ENCODE data around the gene FTO. TPM values are rescaled to one million over a fixed set of nuclear protein-coding genes. Genes with fewer than 3 reads are reported as not detected.

FTO gene
- polyA plus RNA-seq, 1 donor, result 55.1 TPM

DNA sequence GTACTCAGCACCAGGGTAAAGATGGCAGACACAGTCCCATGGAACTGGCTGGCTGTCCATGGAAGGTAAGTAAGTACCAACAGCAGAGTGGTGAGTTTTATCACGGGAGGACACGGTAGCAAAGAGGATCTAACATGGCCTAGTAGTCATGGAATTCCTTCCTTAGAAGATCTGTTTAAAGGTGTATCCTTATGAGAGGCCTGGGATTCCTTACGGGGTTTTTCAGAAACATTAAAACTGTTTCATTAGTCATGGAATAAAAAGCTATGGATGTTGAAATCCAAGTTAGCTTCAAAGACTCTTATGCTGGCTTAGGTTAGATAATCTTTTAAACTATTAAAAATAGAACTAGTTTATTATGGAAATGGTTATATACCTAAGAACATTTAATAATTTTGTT is 7.4 kb downstream of the FTO start:
- no peak for DNase-seq

- DNase-seq, result no peak
Observed at GRCh38 chr16:53712065-53712464, 8.1 kb downstream of the FTO start.

DNA sequence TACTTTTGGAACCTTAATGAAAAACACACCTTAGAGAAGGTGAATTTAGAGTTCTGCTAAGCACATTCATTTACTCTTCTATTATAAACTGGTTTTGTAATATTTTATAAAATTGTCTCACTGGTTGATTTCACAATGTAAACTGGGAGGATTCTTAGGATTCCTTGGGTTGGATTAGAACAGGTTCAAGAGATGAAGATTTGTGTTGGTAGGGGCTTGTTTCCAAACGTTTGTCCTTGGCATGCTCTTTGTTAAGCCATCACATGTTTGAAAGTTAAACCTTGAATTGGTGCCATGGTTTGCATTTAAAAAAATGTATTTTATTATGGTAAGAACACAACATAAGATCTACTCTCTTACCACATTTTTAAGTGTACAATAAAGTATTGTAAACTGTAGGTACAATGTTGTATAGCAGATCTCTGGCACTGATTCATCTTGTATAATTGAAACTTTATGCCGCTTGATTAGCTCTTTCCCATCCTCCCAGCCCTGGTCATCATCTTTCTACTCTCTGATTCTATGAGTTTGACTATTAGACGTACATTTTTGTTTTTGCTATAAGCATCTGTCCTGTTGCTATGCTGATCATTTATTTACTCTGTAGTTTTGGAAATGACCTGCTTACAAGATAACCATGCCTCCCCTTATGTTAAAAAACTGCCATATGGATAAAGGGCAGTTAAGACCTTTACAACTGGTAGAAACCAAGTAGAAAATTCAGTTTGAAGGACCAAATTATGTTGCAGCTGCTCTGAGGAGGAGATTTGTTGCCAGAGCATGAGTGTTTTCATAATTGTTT is 9.6 kb downstream of the FTO start:
- peak; percentile 15 for DNase-seq

- DNase-seq, result peak; percentile 80
Observed at GRCh38 chr16:53714205-53715022, 10.5 kb downstream of the FTO start.

DNA sequence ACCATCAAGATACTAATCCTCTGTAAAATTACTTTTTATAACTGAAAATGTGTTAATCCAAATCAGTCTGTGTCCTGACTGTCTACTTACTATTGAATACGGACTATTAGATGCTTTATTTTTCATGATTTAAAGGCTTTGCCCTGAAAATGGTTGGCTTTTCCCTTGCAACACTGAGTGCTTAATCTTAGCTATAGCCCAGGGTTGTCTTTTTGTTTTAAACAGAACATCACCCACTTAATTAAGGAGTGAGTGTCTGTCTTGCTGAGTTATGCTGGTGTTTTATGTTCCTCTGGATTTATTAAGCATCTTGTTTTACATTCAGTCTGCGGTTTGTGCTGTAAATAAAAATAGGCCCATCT is 11.0 kb downstream of the FTO start:
- no peak for DNase-seq

DNA sequence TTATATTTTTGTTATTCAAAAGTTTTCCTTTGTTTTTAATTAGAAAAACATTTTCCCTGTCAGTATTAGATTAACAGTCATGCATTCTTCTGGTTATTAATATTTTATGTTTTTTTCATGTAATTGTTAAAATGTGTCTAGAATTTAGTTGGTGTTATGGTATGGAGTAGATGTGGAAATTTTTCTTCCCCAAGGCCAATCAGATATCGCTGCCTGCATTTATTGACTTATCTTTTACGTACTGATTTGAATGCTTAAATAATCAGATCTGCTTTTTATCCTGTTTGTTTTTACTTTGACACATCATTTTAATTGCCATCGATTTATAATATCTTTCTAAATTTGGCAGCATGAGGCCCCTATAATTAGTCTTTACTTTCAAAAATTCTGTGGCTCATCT is 13.6 kb downstream of the FTO start:
- DNase-seq, result no peak

DNA sequence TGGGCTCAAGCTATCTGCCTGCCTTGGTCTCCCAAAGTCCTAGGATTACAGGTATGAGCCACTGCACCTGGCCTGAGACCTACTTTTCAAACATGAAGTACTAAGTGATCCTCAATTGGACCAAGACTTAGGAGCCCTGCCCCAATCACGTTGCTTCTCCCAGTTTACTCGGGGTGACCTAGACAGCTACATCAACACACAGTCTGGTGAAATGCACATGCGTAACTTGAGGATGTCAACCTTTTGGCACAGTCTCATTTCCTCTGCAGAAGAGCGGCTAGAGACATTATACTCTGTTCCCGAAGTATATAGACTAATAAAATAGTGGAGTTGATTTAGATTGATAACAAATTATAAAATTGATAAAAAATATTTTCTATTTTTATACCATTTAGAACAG is 17.1 kb downstream of the FTO start:
- no peak for DNase-seq

- DNase-seq, result no peak
Observed at GRCh38 chr16:53726625-53727024, 22.7 kb downstream of the FTO start.

DNA sequence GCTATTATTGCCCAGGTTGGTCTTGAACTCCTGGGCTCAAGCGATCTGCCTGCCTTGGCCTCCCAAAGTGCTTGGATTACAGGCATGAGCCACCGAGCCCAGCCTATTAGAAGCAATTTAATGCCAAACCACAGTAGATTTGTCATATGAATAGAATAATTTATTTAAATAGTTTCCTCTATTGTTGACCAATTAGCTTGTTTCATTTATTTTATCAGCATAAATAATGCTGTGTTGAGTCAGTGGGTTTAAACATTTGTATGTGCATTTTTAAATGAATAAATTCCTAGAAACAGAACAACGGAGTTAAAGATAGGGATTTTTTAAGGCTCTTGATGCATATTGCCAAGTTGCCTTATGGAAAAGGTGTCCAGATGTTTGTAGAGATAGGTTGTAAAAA is 26.7 kb downstream of the FTO start:
- DNase-seq, result no peak

GRCh38 chr16:53732296-53732929 is 28.5 kb downstream of the FTO start:
- no peak for DNase-seq

- DNase-seq, result no peak
Observed at GRCh38 chr16:53734908-53735307, 31.0 kb downstream of the FTO start.

DNA sequence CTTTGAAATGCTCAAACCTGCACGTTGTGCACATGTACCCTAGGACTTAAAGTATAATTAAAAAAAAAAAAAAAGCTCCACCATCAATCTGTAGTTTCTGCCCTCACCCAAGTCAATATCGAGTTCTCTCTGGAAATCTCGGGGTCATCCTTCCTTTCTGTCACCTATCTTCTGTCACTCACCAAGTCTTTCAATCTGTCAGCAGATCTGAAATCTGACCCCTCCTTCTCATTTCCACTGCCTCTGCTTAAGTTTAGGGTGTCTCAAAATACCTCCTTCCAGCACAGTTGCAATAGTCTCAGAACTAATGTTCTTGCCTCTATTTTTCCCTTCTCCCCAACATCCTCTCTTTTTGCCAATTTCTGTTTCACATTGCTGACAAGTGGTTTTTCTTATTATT is 32.3 kb downstream of the FTO start:
- no peak for DNase-seq

DNA sequence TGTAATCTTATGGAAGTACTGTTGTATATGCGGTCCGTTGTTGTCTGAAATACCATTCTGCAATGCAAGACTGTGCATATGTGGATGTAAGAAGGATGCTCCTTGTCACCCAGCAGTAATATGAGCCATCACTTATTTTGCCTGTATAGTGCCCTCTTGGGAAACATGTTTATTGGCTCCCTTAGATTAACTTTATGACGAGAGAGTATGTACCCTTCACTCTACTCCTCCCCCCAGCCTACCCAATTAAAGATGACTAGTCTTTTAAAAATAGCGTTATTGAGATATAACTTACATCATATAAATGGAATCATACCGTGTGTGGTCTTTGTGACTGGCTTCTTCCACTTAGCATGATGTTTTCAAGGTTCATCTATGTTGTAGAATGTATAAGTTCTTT is 33.6 kb downstream of the FTO start:
- no peak for DNase-seq

DNA sequence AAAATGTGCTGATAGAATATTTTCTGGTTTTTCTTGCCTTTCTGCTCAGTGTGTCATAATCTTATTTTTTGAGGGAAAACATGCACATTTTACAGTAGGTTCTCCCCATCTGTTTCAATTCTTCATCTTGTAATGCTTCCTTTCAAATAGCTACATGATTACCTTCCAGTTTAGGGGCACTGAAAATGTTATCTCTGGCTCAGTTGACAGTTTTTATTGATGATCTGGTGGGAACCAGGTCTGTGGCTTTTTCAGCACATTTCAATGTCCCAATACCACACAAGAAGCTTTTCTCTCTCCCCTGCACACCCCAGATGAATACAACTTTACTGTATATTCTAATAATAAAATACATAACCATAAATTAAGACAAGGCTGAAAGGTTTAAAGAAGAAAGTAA is 36.5 kb downstream of the FTO start:
- DNase-seq, result no peak

- DNase-seq, result no peak
Observed at GRCh38 chr16:53740933-53741531, 37.1 kb downstream of the FTO start.

GRCh38 chr16:53741546-53741945 is 37.6 kb downstream of the FTO start:
- no peak for DNase-seq

GRCh38 chr16:53743149-53743566 is 39.2 kb downstream of the FTO start:
- DNase-seq, result no peak

DNA sequence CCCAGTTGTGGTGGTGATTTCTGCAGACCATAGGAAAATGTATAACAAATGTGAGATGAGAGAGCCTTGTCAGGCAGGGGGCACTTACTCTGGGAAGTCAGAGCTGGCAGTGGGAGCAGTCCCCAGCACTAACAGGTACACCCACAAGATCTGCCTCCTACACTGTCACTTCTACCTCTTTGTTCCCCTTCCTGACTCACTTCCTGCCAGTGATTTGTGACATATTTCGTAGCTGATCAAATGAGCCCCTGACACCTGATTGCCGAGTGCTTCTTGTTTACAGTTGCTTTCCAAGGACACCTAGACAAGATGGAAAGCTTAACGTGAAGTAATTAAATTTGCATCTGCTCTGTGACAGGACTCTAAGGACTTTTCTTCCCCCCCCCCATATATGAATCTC is 40.5 kb downstream of the FTO start:
- no peak for DNase-seq

- DNase-seq, result no peak
Observed at GRCh38 chr16:53745086-53745485, 41.1 kb downstream of the FTO start.

DNA sequence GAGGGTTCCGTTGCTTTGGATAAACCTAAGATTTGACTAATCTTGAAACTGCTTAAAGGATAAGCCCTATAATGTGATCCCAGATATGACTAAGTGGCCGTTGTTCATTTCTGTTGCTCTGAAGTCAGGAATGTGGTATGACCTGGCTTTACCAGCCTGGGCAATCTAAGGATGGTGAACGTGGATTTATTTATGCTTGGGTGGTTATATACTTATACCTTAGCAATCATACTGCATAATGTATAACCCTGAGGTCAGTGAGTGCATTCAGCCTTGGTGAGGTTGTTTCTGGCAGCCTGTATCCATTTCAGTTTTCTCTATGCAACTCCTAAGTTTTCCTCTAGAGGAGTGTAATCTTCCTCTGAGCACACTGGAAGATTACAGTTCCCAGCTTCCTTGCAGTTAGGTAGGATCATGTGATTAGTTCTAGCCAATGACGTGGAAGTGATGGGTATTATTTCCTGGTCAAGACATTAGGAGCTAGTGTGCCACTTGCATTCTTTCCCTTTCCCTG is 41.9 kb downstream of the FTO start:
- no peak for DNase-seq

GRCh38 chr16:53752560-53752959 is 48.6 kb downstream of the FTO start:
- DNase-seq, result no peak

DNA sequence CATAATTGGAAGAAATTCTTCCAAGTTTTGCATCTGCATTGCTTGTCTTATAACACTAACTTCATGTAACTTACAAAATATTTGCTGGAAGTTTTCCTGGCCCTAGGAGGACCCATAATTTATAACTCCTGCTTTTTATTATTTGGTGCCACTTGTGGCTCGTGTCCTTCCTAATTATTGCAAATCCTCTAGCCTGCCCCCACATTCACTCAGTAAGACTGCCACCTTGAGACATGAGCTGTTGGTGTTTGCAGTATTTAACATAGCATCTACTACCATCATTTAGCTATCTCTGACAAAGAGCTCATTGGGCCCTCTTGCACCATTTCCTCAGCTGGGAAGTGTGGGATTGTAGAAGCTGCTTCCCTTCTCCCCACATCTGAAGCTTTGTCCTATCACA is 49.5 kb downstream of the FTO start:
- no peak for DNase-seq
